ENCODE measurements around the gene RNF141.

RNF141 gene

DNA sequence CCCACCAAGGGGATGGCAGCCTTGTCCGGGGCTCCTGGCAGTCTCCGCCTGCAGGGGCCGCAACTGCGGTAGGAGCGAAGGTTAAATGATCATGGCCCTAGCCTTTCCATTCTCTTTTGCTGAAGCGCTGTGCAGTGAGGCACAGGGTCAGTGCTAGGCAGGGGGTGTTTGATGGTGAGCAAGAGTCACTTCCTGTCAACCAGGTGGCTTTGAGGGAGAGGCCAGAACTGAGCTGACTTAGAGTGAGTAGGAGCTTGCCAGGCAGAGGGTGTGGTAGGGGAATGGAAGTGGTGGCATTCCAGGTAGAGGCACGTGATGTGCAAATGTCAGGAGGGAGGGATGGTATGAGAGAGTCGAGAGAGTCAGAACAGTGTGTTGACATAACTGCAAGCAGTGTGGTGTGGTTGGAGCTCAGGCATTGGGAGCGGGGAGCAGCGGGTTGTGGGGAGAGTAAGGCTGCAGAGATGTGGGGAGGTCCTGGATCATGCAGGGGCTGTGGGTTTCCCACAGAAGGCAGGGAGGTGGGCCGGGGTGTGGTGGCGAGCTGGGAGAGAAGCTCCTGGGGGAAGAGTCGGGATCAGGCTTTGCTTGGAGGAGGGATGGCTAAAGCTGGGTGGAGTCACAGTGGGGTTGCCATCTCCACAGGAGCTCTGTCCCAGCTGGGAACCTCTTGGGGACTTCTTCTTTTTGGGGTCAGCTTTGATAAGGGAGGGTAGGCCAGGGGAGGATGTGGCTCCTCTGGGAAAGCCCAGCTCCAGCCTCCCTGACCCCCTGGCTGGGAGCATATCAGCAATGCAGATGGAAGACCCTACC, 52.7 kb downstream of the RNF141 start:
- no peak overlapping the region for H3K4me3 ChIP-seq (ENCODE audit: low read length)
- no peak for DNase-seq (ENCODE audit: low read depth, low spot score)

DNA sequence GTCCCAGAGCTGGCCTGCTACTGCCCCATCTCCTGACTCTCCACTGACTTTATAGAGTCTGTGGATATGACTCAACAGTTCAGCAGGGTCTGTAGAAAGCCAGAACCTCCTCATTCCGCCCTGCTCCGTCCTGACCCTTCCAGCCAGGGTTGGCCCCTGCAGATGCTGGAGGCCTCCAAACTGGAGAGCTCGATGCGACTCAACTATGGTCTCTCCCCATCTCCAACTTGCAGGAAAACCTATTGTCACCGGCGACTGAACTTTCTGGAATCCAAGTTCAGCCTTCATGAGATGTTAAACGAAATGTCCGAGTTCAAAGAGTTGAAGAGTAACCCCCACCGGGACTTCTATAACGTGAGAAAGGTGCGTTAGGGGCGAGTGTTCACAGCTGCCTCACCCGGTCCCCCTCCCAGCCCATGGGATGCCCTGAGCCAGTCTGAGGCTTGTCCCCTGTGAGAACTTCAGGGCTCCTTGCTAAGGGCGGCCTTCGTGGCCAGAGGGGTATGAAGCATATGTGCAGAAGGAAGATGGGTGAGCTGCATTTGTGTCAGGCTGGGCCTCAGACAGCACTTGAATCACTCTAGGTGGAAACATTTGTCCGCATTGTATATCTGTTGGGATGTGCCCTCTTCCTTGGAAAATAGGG, 53.9 kb downstream of the RNF141 start:
- no peak overlapping the region for H3K4me3 ChIP-seq (ENCODE audit: low read length)
- DNase-seq (ENCODE audit: low read depth, low spot score), result no peak

- no peak for DNase-seq (ENCODE audit: low read depth, low spot score)
- no peak overlapping the region for H3K4me3 ChIP-seq (ENCODE audit: low read length)
Observed at GRCh38 chr11:10486161-10486840, 54.7 kb downstream of the RNF141 start.

GRCh38 chr11:10485646-10486045, 55.3 kb downstream of the RNF141 start:
- DNase-seq (ENCODE audit: low read depth, low spot score), result no peak
- no peak overlapping the region for H3K4me3 ChIP-seq (ENCODE audit: low read length)

DNA sequence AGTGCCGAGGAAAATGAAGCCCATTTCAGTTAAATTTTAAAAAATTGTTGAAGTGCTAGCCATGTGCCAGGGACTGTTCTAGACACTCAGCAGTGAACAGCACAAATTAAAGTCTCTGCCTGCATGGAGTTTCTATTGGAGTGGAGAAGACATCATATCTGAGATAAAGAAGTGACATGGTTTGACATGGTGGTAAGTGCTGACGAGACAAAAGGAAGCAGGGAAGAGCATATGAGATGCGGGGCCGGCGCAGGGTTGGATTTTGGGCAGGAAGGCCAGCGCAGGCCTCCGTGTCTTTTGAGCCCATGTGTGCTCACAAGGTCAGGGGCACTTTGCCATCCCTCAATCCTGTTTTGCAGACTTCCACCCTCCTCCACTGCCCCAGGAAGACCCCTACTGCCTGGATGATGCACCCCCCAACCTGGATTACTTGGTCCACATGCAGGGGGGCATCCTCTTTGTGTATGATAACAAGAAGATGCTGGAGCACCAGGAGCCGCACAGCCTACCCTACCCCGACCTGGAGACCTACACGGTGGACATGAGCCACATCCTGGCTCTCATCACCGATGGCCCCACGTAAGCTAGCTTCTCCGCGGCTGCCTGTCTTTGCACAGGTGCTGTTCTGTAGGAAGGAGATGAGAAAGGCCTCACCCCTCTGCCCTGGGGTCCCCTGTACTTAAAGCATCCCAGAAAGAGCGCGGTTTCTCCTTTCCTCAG, 56.4 kb downstream of the RNF141 start:
- H3K4me3 ChIP-seq (ENCODE audit: low read length), result no peak overlapping the region
- DNase-seq (ENCODE audit: low read depth, low spot score), result no peak

GRCh38 chr11:10483584-10483983, 57.4 kb downstream of the RNF141 start:
- no peak overlapping the region for H3K4me3 ChIP-seq (ENCODE audit: low read length)
- DNase-seq (ENCODE audit: low read depth, low spot score), result no peak

- DNase-seq (ENCODE audit: low read depth, low spot score), result no peak
- H3K4me3 ChIP-seq (ENCODE audit: low read length), result no peak overlapping the region
Observed at GRCh38 chr11:10483174-10483573, 57.8 kb downstream of the RNF141 start.

- H3K4me3 ChIP-seq (ENCODE audit: low read length), result no peak overlapping the region
- DNase-seq (ENCODE audit: low read depth, low spot score), result no peak
Observed at GRCh38 chr11:10481560-10482349, 59.2 kb downstream of the RNF141 start.

DNA sequence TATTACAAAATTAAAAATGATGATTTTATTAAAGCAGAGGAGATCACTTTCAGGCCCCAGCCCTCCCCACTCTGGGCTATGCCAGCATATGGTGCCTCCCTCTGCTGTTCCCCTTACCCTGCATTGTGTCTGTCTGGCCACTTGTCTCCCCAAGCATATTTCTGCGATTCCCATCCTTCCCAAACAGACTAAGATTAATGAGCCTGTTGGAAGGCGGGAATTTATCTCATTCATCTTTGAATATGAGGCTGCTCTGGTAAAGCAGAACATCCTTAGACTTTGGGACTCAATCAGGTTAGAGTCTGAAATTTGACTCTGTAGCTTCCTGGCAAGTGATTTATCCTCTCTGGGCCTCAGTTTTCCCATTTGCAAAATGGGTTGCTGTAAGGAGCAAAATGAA, 60.2 kb downstream of the RNF141 start:
- no peak overlapping the region for H3K4me3 ChIP-seq (ENCODE audit: low read length)
- DNase-seq (ENCODE audit: low read depth, low spot score), result no peak

DNA sequence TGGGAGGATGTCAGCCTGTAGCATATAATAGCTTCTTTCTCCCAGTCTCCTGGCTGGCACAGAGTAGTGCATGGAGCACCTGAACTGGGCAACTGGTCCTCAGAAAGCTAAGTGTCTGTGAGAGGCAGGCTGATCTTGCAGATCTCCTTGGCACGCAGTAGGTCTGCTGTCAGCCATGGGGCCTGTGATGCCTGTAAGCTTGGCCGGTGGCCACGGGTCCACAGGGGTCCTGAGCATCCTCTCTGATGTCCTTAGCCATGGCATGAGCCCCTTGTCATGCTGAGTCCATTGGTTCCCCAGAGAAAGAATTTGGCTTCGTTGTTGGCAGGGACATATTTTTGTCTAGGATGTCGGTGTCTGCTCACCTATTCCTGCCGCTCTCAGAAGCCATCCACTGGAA, 61.0 kb downstream of the RNF141 start:
- DNase-seq (ENCODE audit: low read depth, low spot score), result no peak
- no peak overlapping the region for H3K4me3 ChIP-seq (ENCODE audit: low read length)

DNA sequence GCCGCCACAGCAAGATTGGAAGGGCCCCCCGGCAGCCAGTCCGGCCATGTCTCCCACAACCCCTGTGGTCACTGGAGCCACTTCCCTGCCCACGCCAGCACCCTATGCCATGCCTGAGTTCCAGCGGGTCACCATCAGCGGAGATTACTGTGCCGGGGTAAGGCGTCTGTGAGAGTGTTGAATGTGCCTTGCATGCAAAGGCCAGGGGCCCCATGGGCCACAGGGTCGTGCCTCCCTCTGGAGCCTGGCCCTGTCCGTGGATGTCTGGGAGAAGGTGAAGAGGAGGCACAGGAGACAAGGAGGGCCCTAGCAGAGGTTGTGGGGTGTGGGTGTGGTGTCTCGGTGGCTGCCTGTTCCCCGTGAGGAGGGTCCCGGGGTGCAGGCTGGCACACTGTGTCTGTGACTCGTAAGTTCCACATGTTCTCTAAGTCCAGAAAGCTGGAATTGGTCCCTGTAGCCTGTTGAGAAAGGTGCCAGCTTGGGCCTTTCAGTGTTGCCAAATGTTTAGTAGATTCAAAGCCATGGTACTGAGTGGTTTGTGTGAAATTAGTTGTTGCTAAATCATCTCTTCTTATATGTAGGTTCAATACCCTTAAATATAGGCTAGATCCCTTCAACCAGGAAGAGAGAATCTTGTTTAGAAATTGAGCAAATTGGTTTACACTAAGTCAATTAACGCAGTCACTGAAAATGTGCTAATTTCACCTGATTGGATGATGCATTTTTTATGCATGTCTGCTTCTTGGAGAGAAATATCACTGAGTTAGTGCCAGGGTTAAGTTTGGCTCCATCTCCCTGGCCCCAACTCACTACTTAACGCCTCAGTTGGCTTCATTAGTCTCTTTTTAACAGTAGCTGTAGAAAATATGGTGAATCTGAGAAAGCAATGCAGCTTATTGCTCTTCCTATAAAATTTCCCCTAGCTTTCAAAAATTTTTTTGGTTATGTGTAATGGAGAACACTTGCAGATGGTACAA, 62.1 kb downstream of the RNF141 start:
- no peak overlapping the region for H3K4me3 ChIP-seq (ENCODE audit: low read length)
- no peak for DNase-seq (ENCODE audit: low read depth, low spot score)

DNA sequence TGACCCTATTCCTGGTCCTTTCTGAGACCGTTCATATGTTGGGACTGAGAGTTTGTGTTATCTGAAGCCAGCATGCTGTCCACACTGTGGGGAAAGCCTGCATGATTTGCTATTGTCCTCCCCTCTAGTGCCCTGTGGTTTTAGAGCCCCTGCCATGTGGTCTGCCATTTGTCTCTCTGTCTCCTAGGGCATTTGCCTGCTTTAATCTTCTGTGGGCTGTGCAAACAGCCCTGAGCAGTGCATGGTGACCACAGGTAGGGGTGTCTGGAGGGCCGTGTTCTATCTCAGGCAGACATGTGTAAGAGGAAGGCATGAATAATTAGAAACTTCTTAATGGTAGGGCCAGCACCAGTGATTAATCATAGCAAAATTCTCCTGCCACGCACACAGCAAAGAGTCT, 62.9 kb downstream of the RNF141 start:
- no peak overlapping the region for H3K4me3 ChIP-seq (ENCODE audit: low read length)
- no peak for DNase-seq (ENCODE audit: low read depth, low spot score)

DNA sequence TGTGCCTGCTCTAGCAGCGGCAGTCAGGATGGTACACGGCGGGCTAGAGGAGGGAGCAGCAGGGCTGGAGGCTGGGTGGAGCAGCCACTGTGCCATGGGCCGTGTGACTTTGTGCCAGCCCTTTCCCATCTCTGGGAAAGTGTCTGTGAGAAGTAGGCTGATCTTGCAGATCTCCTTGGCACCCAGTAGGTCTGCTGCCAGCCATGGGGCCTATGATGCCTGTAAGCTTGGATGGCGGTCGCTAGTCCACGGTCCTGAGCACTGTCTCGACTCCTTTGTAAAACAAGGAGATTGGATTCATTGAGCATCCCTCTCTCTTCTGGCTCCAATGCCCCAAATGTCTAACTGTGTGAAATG, 63.3 kb downstream of the RNF141 start:
- no peak overlapping the region for H3K4me3 ChIP-seq (ENCODE audit: low read length)
- no peak for DNase-seq (ENCODE audit: low read depth, low spot score)

DNA sequence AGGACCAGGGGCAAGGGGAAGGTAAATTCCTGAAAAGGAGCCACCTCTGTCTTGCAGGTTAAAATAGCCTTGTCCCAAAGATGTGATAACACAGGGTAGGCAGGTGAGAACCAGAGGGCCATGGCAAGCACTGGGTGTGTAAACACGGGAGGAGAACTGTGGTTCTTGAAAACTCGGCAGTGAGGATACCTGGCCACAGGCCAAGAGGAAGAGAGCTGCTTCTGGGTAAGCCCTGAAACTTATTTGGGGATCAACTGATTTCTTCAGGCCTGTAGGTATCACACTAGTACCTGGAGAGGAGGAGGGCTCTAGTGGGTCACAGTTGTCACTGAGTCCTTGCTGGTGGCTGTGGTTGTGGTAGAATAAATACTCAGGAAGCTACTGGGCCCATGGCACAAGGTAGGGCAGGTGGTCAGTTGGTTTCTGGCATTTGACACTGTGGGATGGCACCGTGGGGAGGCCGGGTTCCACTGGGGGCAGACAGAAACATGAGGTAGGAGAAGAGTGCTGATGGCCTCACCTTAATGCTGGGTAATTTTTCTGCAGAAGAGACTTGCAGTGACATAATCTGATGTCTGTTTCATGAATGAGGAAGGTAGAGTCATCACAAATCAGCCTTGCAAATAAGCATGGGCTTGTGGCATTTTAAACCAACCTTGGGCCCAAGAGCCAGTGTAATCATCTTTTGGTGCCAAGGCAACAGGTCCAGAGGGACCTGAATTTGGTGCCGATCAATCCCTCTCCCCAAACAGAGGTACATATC, 63.9 kb downstream of the RNF141 start:
- H3K4me3 ChIP-seq (ENCODE audit: low read length), result no peak overlapping the region
- DNase-seq (ENCODE audit: low read depth, low spot score), result no peak

GRCh38 chr11:10476342-10476741, 64.6 kb downstream of the RNF141 start:
- H3K4me3 ChIP-seq (ENCODE audit: low read length), result no peak overlapping the region
- DNase-seq (ENCODE audit: low read depth, low spot score), result no peak

DNA sequence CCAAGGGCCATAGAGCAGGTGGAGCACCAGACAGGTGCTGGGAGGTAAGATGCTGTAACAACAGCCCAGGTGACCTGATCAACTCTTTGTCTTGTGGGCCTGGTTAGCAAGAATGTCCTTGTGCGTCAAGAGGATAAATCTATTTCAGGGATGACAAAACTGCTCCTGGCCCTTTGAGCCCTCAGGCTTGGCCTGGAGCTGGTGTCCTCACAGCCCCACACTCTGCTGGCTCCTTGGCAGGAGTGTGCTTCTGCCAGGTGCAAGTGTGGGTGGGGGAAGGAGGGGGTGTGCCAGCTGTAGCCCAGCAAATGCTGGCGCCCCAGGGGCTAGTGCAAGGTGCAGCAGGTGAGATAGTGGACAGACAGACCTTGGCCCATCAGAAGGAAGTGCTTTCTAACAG, 66.4 kb downstream of the RNF141 start:
- DNase-seq (ENCODE audit: low read depth, low spot score), result no peak
- H3K4me3 ChIP-seq (ENCODE audit: low read length), result no peak overlapping the region

GRCh38 chr11:10473371-10473770, 67.6 kb downstream of the RNF141 start:
- H3K4me3 ChIP-seq (ENCODE audit: low read length), result no peak overlapping the region
- no peak for DNase-seq (ENCODE audit: low read depth, low spot score)
